Measurements from ENCODE around the gene TMA7B. TPM values are rescaled to one million over a fixed set of nuclear protein-coding genes. Genes with fewer than 3 reads are reported as not detected.
"Not testable (repeated sequence)": the region's sequence is repeated elsewhere in the genome, so short reads cannot be mapped to it uniquely, and the experiment has no call there.

TMA7B gene
- total RNA-seq, 4 donors from 2014 or later: not detected

GRCh38 chr22:39943953-39944872 is 16.0 kb upstream of the TMA7B start:
- no peak for TF ChIP-seq CTCF (IDR thresholded peaks at IDR 0.05)
- ATAC-seq (ENCODE audit: low FRiP score): no peak
- DNase-seq (ENCODE audit: low spot score): no peak

GRCh38 chr22:39946126-39946502 is 14.1 kb upstream of the TMA7B start:
- ATAC-seq (ENCODE audit: low FRiP score): no peak
- DNase-seq (ENCODE audit: low spot score): no peak
- no peak for TF ChIP-seq CTCF (IDR thresholded peaks at IDR 0.05)

GRCh38 chr22:39946503-39947219 is 13.5 kb upstream of the TMA7B start:
- TF ChIP-seq CTCF (IDR thresholded peaks at IDR 0.05): no peak
- DNase-seq (ENCODE audit: low spot score) (no peak), ATAC-seq (ENCODE audit: low FRiP score) (no peak)

- ATAC-seq (ENCODE audit: low FRiP score) (no peak), DNase-seq (ENCODE audit: low spot score) (no peak)
These were observed 12.7 kb upstream of the TMA7B start for GRCh38 chr22:39947220-39948216.

DNA sequence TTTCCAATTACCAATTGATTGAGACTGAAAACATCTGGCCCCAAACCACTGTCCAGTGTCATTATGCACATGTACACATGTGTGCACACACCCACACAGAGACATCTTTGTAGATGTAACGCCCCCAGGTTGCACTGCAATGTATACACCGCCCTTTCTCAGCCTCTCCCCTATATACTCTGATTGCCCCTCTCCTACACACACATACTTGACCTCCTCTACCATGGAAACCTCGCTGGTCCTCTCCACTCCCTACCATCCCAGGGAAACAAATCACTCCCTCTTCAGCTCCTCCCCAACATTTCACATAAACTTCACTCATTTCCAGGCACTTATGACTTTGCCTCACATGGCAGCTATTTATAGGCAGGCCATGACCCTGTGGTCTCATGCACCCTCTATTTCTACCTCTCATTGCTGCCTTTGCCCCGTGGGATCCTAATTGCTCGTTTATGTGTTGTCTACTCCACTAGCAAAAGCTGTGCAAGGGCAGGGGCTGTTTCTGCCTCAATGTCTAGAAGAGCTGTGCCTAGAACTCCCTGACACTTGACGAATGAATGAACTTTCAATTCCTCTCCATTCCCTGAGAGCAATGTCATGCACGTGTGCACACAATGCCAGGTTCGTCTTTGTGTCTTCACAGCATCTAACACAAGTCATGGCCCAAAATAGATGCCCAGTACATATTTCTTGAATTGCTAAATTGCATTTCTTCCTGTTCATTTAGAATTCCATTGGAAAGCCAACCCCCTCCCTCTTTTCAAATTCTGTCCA is 10.0 kb upstream of the TMA7B start:
- no peak for TF ChIP-seq CTCF (IDR thresholded peaks at IDR 0.05)
- ATAC-seq (ENCODE audit: low FRiP score) (no peak), DNase-seq (ENCODE audit: low spot score) (no peak)

More at GRCh38 chr22:39947220-39948216, 12.7 kb upstream of the TMA7B start:
- TF ChIP-seq CTCF (IDR thresholded peaks at IDR 0.05): no peak

DNA sequence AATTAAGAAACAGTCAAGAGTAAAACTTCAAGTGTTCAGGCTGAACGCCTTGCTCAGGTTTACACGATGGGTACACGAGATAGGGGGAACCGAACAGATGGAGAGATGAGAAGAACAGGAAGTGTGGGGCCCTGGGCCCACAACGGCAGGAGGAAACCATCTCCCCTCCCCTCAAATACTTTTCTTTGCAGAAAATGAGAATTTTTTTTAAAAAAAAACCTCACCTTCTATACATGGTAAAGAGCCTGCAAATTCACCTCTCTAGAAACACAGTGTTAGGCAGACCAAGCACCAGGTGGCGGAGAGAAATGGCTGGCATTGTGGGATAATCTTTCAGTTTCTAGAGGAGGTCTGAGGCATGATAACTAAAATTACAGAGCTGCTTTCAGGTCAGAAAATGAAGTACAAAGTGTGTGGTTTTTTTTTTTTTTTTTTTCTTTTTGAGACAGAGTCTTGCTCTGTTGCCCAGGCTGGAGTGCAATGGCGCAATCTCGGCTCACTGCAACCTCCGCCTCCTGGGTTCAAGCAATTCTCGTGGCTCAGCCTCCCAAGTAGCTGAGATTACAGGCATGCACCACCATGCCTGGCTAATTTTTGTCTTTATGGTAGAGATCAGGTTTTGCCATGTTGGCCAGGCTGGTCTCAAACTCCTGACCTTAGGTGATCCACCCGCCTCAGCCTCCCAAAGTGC is 8.4 kb upstream of the TMA7B start:
- DNase-seq (ENCODE audit: low spot score); ATAC-seq (ENCODE audit: low FRiP score): not testable (repeated sequence)
